Natural killer cell (primary cell): ENCODE measurements around the gene TMEM120B. TPM values are rescaled to one million over a fixed set of nuclear protein-coding genes. Genes with fewer than 3 reads are reported as not detected.

ENCODE experiments used
- ATAC-seq, 3 donors: fragments of 150-1000 bp in 2 of 3; fragments of 200-7000 bp in 1 of 3; cut with Tn5 transposase; 1 replicate in 1 of 3; 2 replicates in 2 of 3; pipeline ENCODE4 v1.10.0; 2021; ENCODE audit warnings: mild to moderate bottlenecking in 2 of 3, moderate library complexity in 2 of 3
- DNase-seq, 2 donors: peaks; one replicate each; pipeline versions ENCODE4 v3.0.0 to v3.0.0-alpha.2; 2013 to 2021; ENCODE audit warnings: mixed read lengths in 1 of 2
- H3K27ac ChIP-seq: one replicate; pipeline ENCODE4 v1.5.1; 2013; ENCODE audit warnings: mild to moderate bottlenecking, low read length
- H3K27me3 ChIP-seq: one replicate; pipeline ENCODE4 v1.6.1; 2013; ENCODE audit warnings: low read length; ENCODE audit not compliant: control insufficient read depth, insufficient read depth
- H3K36me3 ChIP-seq: one replicate; pipeline ENCODE4 v1.6.1; 2013; ENCODE audit warnings: low read length; ENCODE audit not compliant: control insufficient read depth, insufficient read depth
- H3K4me1 ChIP-seq: one replicate; pipeline ENCODE4 v1.6.1; 2013; ENCODE audit warnings: low read length; ENCODE audit not compliant: control insufficient read depth, insufficient read depth
- H3K4me3 ChIP-seq: one replicate; pipeline ENCODE4 v1.5.1; 2013; ENCODE audit warnings: low read length
- H3K9me3 ChIP-seq: one replicate; pipeline ENCODE4 v1.6.1; 2013; ENCODE audit warnings: low read length; ENCODE audit not compliant: control insufficient read depth, insufficient read depth
- H3K27ac Mint-ChIP-seq, 2 donors: one replicate each; pipeline ENCODE4 v1.8.0; 2022; ENCODE audit warnings: mild to moderate bottlenecking in 2 of 2, mixed read lengths in 2 of 2, moderate library complexity in 1 of 2
- H3K27me3 Mint-ChIP-seq, 2 donors: one replicate each; pipeline ENCODE4 v1.8.0; 2022; ENCODE audit warnings: low read depth in 2 of 2, mixed read lengths in 2 of 2
- H3K36me3 Mint-ChIP-seq: one replicate; pipeline ENCODE4 v1.8.0; 2022; ENCODE audit warnings: mixed read lengths
- H3K4me1 Mint-ChIP-seq, 2 donors: one replicate each; pipeline ENCODE4 v1.8.0; 2022; ENCODE audit warnings: mixed read lengths in 2 of 2
- H3K4me3 Mint-ChIP-seq: one replicate; pipeline ENCODE4 v1.8.0; 2022; ENCODE audit warnings: mild to moderate bottlenecking, moderate library complexity, mixed read lengths
- H3K9me3 Mint-ChIP-seq, 2 donors: one replicate each; pipeline ENCODE4 v1.8.0; 2022; ENCODE audit warnings: mixed read lengths in 2 of 2
- WGBS: methylation state at CpG from one replicate; pipeline ENCODE4 v1.1.7; 2013; ENCODE audit warnings: missing lambda C conversion rate; ENCODE audit not compliant: insufficient coverage; 5-methylcytosine and 5-hydroxymethylcytosine counted together
- intact Hi-C: fragments of 100-400 bp; cut with micrococcal nuclease; formaldehyde crosslinking; loops from one replicate; pipeline ENCODE4 v1.14.2; 2022
- total RNA-seq, 4 donors: library from RNA; stranded (reverse); fragments of 120-200 nt in 1 of 4; gene quantifications; one replicate each; pipeline versions ENCODE4 v1.2.3 to v1.2.4, GENCODE V29; 2013 to 2022
- TF ChIP-seq, protein P1 (sequence below): fragments of 200-600 bp; IDR thresholded peaks from one replicate; pipeline ENCODE4 v1.8.0; 2022; ENCODE audit warnings: antibody characterized with exemption

TMEM120B gene
- total RNA-seq, 3 donors from 2014 or later (not counting 1 experiment from before 2014, with no cell fraction given) = 6.3 to 8.4 (median 7.9) TPM

DNA sequence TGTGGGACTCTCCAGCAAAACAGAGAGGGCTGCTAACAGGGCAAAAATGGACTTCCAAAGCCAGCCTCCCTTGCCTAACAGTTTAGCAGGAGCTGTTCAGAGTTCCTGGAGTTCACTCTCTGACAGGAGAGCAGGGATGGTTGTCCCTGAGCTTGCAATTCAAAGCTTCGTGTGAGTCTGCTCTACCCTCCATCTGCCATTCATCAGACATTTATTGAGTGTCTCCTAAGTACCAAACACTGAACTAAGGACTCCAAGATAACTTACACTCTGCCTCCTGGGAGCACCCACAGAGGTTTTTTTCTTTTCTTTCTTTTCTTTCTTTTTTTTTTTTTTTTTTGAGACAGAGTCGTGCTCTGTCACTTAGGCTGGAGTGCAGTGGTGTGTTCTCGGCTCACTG lies 52.3 kb downstream of the TMEM120B start:
- Mint-ChIP-seq H3K4me1 (peaks cover 0 to 10% of the 10 kb centered on the region in 2 donors), H3K27ac (no peak overlapping the region), H3K4me3 (no peak overlapping the region), H3K27me3 (no peaks in the 10 kb centered on the region), H3K36me3 (no peaks in the 10 kb centered on the region), H3K9me3 (no peaks in the 10 kb centered on the region)
- H3K4me1 ChIP-seq = no peaks in the 10 kb centered on the region
- WGBS = 98% methylated on average over 3 of the region's 3 CpGs
- intact Hi-C loops = no loop called here
- DNase-seq = no peak
- no peak overlapping the region for H3K27ac ChIP-seq
- H3K9me3 ChIP-seq = no peaks in the 10 kb centered on the region
- no peak for ATAC-seq
- no peaks in the 10 kb centered on the region for H3K36me3 ChIP-seq
- TF ChIP-seq, protein P1, sequence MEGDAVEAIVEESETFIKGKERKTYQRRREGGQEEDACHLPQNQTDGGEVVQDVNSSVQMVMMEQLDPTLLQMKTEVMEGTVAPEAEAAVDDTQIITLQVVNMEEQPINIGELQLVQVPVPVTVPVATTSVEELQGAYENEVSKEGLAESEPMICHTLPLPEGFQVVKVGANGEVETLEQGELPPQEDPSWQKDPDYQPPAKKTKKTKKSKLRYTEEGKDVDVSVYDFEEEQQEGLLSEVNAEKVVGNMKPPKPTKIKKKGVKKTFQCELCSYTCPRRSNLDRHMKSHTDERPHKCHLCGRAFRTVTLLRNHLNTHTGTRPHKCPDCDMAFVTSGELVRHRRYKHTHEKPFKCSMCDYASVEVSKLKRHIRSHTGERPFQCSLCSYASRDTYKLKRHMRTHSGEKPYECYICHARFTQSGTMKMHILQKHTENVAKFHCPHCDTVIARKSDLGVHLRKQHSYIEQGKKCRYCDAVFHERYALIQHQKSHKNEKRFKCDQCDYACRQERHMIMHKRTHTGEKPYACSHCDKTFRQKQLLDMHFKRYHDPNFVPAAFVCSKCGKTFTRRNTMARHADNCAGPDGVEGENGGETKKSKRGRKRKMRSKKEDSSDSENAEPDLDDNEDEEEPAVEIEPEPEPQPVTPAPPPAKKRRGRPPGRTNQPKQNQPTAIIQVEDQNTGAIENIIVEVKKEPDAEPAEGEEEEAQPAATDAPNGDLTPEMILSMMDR = no peak
- H3K27me3 ChIP-seq = no peaks in the 10 kb centered on the region
- no peak overlapping the region for H3K4me3 ChIP-seq

DNA sequence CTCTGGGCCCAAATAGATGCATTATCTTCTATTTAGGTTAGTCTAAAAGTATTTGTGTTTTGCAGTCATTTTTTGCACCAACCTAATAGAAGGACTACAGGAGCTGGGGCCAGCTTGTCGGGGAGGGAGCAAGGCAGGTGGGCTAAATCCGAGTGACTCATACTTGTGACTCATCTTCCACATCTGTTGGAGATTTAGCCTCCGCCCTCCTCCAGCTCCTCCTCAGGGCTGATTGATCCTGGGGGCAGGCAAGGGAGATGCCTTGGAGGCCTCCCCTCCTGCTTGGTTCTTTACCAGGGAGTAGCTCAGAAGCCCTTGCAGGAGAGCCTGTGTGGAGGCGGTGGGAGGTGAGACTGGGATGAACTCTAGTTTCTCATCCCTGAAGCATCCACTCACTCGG lies 53.0 kb downstream of the TMEM120B start:
- Histone ChIP-seq H3K9me3 (no peaks in the 10 kb centered on the region), H3K27me3 (no peaks in the 10 kb centered on the region), H3K4me1 (no peaks in the 10 kb centered on the region), H3K27ac (no peak overlapping the region), H3K4me3 (no peak overlapping the region), H3K36me3 (no peaks in the 10 kb centered on the region)
- H3K27me3 Mint-ChIP-seq = no peaks in the 10 kb centered on the region
- TF ChIP-seq, protein P1 = no peak
- H3K36me3 Mint-ChIP-seq = no peaks in the 10 kb centered on the region
- intact Hi-C loops = no loop called here
- H3K4me1 Mint-ChIP-seq = peaks cover 0 to 10% of the 10 kb centered on the region in 2 donors
- H3K27ac Mint-ChIP-seq = no peak overlapping the region
- no peaks in the 10 kb centered on the region for H3K9me3 Mint-ChIP-seq
- 87% methylated on average over 5 of the region's 5 CpGs for WGBS
- H3K4me3 Mint-ChIP-seq = no peak overlapping the region
- no peak for ATAC-seq
- DNase-seq = no peak

DNA sequence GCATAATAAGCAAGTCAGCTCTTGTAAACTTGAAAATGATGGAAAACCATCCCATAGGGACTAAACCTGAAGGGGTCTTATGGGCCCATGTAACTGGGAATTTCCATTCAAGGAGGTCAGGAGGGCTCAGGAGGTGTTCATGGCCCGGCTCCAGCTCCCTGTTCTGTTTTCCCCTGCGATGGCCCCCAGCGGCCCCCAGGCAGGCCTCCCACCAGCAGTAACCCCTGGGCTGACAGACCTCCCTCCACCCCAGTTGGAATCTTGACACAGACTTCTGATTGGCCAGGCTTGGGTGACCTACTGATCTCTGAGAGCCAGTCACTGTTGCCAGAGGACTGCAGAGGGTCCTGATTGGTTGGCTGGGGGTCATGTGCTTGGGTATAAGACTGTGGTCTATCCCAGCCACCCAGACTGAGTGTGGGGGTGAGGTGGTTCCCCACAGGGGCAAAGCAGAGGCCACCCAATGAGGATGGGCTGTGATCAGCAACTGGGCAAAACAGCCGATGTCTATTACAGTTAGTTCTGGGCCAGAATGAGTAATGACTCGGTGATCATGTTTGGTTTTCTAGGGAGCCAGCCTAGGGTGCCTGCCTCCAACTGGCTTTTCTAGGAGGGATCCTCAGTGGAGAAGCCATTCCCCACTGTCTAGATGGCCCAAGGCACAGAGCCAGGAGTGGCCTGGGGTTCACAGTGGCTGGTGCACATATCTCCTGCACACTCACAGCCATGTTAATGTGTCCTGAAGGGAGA lies 53.9 kb downstream of the TMEM120B start:
- Mint-ChIP-seq H3K4me3 (no peak overlapping the region), H3K27ac (no peak overlapping the region), H3K9me3 (no peaks in the 10 kb centered on the region), H3K4me1 (peaks cover 0 to 6% of the 10 kb centered on the region in 2 donors), H3K36me3 (no peaks in the 10 kb centered on the region), H3K27me3 (no peaks in the 10 kb centered on the region)
- WGBS = 91% methylated on average over 5 of the region's 5 CpGs
- Histone ChIP-seq H3K4me1 (no peaks in the 10 kb centered on the region), H3K9me3 (no peaks in the 10 kb centered on the region), H3K4me3 (no peak overlapping the region), H3K27ac (no peak overlapping the region), H3K36me3 (no peaks in the 10 kb centered on the region), H3K27me3 (no peaks in the 10 kb centered on the region)
- no peak for DNase-seq
- no peak for ATAC-seq
- intact Hi-C loops = no loop called here
- TF ChIP-seq, protein P1 = no peak
